GM19023 (cell line): Measurements from ENCODE around the gene RNF144B.

Experiments used
- ATAC-seq: cut with Tn5 transposase; IDR thresholded peaks from one replicate; pipeline ENCODE4 v1.9.1; 2021; ENCODE audit warnings: mild to moderate bottlenecking, moderate library complexity; ENCODE audit not compliant: unreplicated experiment

RNF144B gene

GRCh38 chr6:18506382-18507017 lies 119.3 kb downstream of the RNF144B start:
- no peak for ATAC-seq

DNA sequence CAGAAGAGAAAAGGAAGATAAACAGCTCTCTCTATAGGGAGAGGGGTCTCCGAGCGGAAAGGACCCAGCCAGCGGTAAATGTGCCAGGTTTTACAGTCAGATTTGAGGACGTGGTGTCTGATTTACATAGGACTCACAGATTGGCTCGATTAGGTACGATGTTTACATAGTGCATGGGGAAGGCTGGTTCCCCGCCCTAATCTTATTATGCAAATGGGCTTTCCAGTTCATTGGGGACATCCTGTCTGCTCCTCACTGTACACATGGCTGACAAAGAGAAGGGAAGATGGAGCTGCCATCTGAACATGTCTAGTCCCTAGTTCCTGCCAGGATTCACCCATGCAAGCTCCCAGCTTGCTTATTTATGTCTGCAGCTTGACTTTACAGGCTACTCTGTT lies 119.9 kb downstream of the RNF144B start:
- ATAC-seq = no peak

GRCh38 chr6:18507561-18507960 lies 120.4 kb downstream of the RNF144B start:
- ATAC-seq = no peak

- ATAC-seq = no peak
Observed at GRCh38 chr6:18509871-18510643, 122.9 kb downstream of the RNF144B start.

GRCh38 chr6:18510644-18511033 lies 123.5 kb downstream of the RNF144B start:
- ATAC-seq = no peak

DNA sequence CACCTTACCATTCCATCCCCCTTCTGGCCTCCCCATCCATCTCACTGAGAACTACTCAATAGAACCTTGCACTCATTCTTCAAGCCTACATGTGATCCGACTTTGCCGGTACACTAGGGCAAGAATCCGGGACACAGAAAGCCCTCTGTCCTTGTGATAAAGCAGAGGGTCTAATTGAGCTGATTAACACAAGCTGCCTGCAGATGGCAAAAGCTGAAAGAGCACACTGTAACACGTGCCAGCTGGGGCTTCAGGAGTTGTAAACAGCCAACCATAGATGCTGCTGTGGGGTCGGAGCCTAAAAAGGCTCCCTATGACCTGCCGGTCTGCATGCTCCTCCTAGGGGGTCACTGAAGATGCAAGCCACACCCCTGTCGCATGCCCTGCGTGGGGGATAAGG lies 124.1 kb downstream of the RNF144B start:
- ATAC-seq = no peak

- ATAC-seq = no peak
Observed at GRCh38 chr6:18513253-18513798, 126.2 kb downstream of the RNF144B start.

DNA sequence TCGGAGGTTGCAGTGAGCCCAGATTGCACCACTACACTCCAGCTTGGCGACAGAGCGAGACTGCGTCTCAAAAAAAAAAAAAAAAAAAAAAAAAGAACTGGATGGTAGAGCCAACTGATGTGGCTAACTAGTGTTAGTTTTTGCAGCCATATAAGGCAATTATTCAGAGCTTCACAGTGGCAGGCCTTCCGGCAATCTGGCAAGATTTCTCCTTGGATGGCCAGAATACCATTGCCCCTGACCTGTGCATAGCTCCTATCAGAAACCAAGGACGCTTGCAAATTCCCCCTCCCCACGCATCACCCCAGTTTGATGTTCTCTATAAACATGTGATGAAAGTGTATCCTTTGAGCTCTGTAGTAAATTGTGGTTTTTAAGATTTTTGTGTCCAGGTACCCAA lies 127.0 kb downstream of the RNF144B start:
- no peak for ATAC-seq

GRCh38 chr6:18515767-18516166 lies 128.6 kb downstream of the RNF144B start:
- ATAC-seq = no peak
